HG02973 (cell line): ENCODE results near the gene ITCH.

Source experiments
- ATAC-seq: cut with Tn5 transposase; IDR thresholded peaks from one replicate; pipeline ENCODE4 v1.9.1; 2021; ENCODE audit warnings: moderate library complexity; ENCODE audit not compliant: unreplicated experiment

ITCH gene

GRCh38 chr20:34526466-34526865, 163.4 kb downstream of the ITCH start:
- no peak for ATAC-seq

- ATAC-seq: no peak
Measured at GRCh38 chr20:34527016-34527415, 163.9 kb downstream of the ITCH start.

DNA sequence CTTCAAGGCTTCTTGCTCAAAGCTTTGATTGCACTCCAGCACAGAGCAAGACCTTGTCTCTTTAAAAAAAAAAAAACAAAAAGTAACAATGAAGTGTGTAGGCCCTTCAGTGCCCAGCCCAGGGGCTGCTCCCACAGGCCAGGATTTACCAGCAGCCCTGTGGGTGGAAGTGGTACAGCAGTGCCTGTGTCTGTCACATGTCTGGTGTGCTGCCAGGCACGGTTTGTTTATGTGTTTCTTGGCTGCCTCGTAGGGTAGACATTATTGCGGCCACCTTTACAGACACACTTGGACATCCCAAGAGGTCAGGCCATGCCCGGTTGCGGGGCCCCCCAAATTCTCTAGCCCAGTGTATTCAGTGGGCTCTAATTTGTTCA, 165.8 kb downstream of the ITCH start:
- ATAC-seq: no peak

GRCh38 chr20:34529742-34530141, 166.7 kb downstream of the ITCH start:
- ATAC-seq: no peak

GRCh38 chr20:34530342-34530741, 167.3 kb downstream of the ITCH start:
- no peak for ATAC-seq

DNA sequence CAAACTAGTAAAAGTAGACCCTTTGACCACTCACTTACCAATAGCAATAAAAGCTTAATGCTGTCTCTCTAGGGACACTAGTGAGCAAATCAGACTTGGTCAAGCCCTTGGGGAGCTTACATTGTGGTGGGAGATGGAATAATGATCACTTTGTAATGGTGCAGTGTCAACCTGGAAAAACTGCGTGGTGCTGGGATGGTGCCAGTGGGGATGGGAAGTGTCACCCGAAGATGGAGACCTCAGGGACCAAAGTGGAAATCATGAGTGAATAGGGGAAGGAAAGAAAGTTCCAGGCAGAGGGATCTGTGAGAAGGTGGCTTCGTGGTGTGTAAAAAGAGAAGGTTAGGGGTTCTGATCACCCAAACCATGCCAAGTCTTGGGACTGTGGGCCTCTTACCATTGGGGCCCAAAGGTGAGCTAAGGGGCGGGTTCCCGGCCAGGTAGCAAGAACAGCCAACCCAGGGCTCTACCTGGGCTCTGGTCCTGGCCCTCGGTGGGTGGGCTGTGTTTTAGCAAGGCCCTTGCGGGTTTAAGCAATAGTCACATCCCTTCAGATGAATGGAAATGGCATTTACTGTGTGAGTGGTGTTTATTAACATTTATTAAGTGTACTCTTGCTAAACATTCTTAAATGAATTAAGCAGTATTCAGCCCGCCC, 168.7 kb downstream of the ITCH start:
- no peak for ATAC-seq

- ATAC-seq: no peak
Measured at GRCh38 chr20:34532320-34532719, 169.2 kb downstream of the ITCH start.

DNA sequence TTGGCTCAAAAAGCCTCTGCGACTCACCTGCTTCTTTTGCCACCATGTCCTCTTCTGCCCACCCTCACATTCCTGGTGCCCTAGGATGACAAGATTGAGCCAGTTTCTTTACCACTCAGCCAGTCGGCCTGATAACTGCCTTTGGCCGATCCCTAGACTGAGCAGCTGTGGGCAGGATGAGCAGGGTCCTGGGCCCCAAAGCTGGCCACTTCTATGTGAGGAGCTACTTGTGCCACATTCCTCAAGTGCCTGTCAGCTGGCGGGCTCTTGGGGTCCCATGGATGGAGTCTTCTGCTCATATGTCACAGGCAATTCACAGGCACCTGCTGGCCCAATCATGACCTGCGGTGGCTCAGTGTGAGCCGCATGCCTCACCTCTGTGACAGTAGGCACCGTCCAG, 169.7 kb downstream of the ITCH start:
- no peak for ATAC-seq

DNA sequence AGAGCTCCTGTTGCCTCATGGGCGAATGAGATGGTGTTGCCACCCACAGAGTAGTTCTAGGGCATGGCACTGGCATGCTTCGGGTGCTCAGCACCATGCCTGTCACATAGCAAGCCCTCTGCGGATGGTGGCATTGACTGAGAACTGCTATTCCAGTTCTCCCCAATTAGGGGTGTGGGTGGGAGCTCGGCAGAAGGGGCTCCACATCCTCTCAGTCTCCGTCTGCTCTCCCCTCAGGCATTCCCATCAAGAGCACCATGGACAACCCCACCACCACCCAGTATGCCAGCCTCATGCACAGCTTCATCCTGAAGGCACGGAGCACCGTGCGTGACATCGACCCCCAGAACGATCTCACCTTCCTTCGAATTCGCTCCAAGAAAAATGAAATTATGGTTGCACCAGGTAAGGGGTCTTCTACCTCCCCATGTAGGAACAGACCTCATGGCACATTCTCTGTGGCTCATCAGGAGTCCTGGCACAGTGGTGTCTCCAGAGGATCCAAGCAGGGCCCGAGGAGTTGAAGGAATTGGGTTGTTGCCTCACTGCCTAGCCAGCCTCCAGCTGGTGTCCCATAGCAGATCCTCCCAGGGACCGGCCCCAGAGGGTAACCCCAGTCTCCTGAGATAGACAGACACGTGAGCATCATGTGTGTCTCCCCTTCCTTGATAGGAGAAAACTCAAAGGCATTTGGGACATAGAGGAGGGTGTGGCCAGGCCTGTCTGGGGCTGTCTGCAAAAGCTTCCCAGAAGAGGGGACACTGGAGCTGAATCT, 171.5 kb downstream of the ITCH start:
- no peak for ATAC-seq

DNA sequence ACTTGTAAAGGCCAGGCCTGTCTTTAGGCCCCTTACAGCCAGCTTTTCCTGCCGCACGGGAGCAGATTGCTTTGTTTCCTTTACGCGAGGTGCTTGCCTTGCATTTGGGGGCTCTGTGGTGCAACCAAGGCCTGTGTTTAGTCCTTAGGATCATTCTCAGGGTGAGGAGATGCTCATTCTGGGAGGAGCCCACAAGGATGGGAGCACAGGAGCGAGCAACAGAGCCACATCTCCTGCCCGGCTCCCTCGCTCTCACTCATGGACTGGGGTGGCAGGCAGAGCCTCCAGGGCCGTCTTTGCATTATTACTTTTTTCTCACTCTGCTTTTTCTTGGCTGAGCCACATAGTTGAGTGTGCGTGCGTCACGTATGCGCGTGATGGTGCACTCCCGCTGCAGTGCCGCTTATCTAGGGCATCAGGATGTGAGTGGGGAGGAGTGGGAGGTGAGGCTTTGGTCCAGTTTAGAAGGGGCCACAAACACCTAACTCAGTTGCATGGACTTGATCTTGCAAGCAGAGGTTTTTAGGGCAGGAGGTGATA, 172.3 kb downstream of the ITCH start:
- no peak for ATAC-seq

DNA sequence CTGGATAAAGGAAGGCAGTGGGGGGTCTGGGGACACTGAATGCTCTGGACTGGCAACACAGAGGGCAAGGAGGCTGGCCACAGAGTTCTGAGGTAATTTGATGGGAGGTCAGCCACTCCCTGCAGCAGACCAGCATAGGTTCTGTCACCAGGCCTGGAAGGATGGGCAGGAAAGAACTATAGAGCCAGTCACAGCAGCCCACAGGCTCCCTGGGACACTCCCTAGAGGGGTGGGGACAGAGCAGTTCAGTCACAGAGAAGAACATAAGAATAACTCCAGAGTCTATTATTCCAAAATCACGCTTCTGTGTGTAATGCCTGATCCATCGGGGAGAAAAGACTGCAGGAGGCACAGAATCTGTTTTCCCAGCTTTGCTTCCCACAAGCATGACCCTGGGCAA, 172.8 kb downstream of the ITCH start:
- ATAC-seq: no peak

- ATAC-seq: no peak
Measured at GRCh38 chr20:34536798-34537394, 173.8 kb downstream of the ITCH start.

DNA sequence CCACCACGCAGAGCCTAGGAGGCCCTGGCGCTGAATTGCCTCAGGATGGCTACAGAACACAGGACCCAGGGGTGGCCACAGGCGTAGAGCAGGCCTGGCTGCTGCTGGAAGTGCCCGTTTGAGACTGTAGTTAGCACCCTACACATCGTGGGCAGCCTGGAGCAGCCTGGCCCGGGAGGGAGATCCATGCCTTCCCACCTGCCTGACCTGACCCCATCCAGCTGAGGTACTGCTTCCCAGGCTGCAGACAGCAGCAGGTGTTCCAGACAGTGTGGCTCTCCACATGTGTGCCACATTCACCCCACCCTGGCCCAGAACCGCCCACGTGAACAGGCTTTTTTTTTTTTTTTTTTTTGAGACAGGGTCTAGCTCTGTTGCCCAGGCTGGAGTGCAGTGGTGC, 174.6 kb downstream of the ITCH start:
- no peak for ATAC-seq

- no peak for ATAC-seq
Measured at GRCh38 chr20:34538671-34539123, 175.6 kb downstream of the ITCH start.

DNA sequence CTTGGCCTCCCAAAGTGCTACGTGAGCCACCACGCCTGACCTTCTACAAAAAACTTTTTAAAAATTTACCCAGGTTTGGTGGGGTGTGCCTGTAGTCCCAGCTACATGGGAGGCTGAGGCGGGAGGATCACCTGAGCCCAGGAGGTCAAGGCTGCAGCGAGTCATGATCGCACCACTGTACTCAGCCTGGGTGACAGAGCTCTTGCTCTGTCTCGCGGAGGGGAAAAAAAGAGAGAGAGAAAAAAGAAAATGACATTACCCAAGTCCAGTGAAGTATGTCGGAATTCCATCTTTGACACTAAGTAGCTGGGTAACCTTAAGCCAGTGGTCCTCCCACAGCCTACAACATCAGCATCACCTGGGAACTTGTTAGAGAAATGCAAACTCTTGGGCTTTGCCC, 176.7 kb downstream of the ITCH start:
- no peak for ATAC-seq

GRCh38 chr20:34540596-34541263, 177.7 kb downstream of the ITCH start:
- no peak for ATAC-seq

- no peak for ATAC-seq
Measured at GRCh38 chr20:34541264-34541901, 178.3 kb downstream of the ITCH start.

GRCh38 chr20:34541917-34542316, 178.8 kb downstream of the ITCH start:
- ATAC-seq: no peak

DNA sequence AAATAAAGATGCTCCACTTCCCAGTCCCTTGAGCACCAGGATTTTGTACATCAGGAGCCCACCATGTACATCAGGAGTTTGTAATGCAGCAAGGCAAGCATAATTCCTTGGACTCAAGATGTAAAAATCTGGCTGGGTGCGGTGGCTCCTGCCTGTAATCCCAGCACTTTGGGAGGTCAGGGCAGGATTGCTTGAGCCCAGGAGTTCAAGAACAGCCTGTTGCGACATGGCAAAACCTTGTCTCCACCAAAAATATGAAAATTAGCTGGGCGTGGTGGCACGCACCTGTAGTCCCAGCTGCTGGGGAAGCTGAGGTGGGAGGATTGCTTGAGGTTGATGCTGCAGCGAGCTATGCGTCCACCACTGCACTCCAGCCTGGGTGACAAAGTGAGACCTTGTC, 179.4 kb downstream of the ITCH start:
- ATAC-seq: no peak

GRCh38 chr20:34543463-34544056, 180.5 kb downstream of the ITCH start:
- ATAC-seq: no peak
